Esophagus muscularis mucosa (tissue), 4 donors: ENCODE measurements around the gene KRT36. TPM values are rescaled to one million over a fixed set of nuclear protein-coding genes. Genes with fewer than 3 reads are reported as not detected.

ENCODE experiments used
- DNase-seq: peaks from one replicate; pipeline ENCODE4 v3.0.0-alpha.2; 2017; ENCODE audit errors: extremely low spot score
- H3K27ac ChIP-seq, 4 donors: fragments of 200-600 bp; sonication (generic); replicated peaks in 1 of 4; 1 replicate in 3 of 4; 2 replicates in 1 of 4; pipeline ENCODE4 v1.5.1; 2016 to 2019; ENCODE audit warnings: mild to moderate bottlenecking in 1 of 4
- H3K27me3 ChIP-seq, 4 donors: fragments of 200-600 bp; sonication (generic); one replicate each; pipeline versions ENCODE4 v1.5.1 to v1.6.0; 2016 to 2019
- H3K36me3 ChIP-seq, 4 donors: fragments of 200-600 bp; sonication (generic); one replicate each; pipeline ENCODE4 v1.5.1; 2016 to 2019
- H3K4me1 ChIP-seq, 4 donors: fragments of 200-600 bp; sonication (generic); one replicate each; pipeline ENCODE4 v1.5.1; 2016 to 2019
- H3K4me3 ChIP-seq, 4 donors: fragments of 200-600 bp; sonication (generic); 1 replicate in 2 of 4; 2 replicates in 2 of 4; pipeline ENCODE4 v1.5.1; 2016 to 2019; ENCODE audit warnings: mild to moderate bottlenecking in 4 of 4, moderate library complexity in 1 of 4
- H3K9me3 ChIP-seq, 4 donors: fragments of 200-600 bp; sonication (generic); 1 replicate in 3 of 4; 2 replicates in 1 of 4; pipeline ENCODE4 v1.5.1; 2016 to 2019
- CTCF ChIP-seq, 3 experiments: fragments of 200-600 bp in 2 of 3; fragments of 450-650 bp in 1 of 3; sonication (generic) in 2 of 3; IDR thresholded peaks; one replicate each; pipeline ENCODE4 v1.5.1; 2017 to 2019; ENCODE audit warnings: antibody characterized with exemption in 3 of 3, mild to moderate bottlenecking in 2 of 3, moderate library complexity in 1 of 3
- EP300 ChIP-seq: sonication (generic); formaldehyde crosslinking; IDR thresholded peaks from one replicate; pipeline ENCODE4 v1.6.1; 2017; ENCODE audit warnings: antibody characterized with exemption
- POLR2A ChIP-seq: fragments of 450-650 bp; IDR thresholded peaks from one replicate; pipeline ENCODE4 v1.6.1; 2017; ENCODE audit warnings: antibody characterized with exemption, moderate library complexity, mild to moderate bottlenecking, low read depth
- POLR2AphosphoS5 ChIP-seq, 2 donors: sonication (generic); formaldehyde crosslinking; IDR thresholded peaks; one replicate each; pipeline ENCODE4 v1.6.1; 2017; ENCODE audit warnings: antibody characterized with exemption in 2 of 2
- WGBS: methylation state at CpG from one replicate; pipeline ENCODE4 v1.1.5; 2018; 5-methylcytosine and 5-hydroxymethylcytosine counted together
- intact Hi-C: fragments of 100-400 bp; cut with DNase I; formaldehyde crosslinking; loops from one replicate; pipeline ENCODE4 v1.15.1; 2023
- total RNA-seq, 4 donors: library from RNA; depleted of rRNA; stranded (reverse); fragments of >200 nt; gene quantifications; one replicate each; pipeline versions ENCODE4 v1.1.0 to v1.2.1, GENCODE V29; 2016

KRT36 gene
- total RNA-seq, 4 donors from 2014 or later = not detected

GRCh38 chr17:41455236-41455635, 34.5 kb downstream of the KRT36 start:
- no peak for DNase-seq
- H3K4me1 ChIP-seq = peaks cover 0 to 24% (median 21%) of the 10 kb centered on the region in 4 donors
- no peak for TF ChIP-seq POLR2AphosphoS5 (IDR thresholded peaks at IDR 0.05)
- peaks cover 0 to 4% (median 0%) of the 10 kb centered on the region in 4 donors for H3K9me3 ChIP-seq
- no peaks in the 10 kb centered on the region for H3K36me3 ChIP-seq
- 100% methylated on average over 1 of the region's 1 CpG for WGBS
- H3K4me3 ChIP-seq = no peak overlapping the region
- no peaks in the 10 kb centered on the region for H3K27me3 ChIP-seq
- no peak overlapping the region for H3K27ac ChIP-seq
- intact Hi-C loops = no loop called here

GRCh38 chr17:41453066-41453465, 36.6 kb downstream of the KRT36 start:
- 86% methylated on average over 3 of the region's 3 CpGs for WGBS
- H3K36me3 ChIP-seq = no peaks in the 10 kb centered on the region
- peaks cover 0 to 16% (median 15%) of the 10 kb centered on the region in 4 donors for H3K4me1 ChIP-seq
- no peaks in the 10 kb centered on the region for H3K27me3 ChIP-seq
- peaks cover 0 to 4% (median 0%) of the 10 kb centered on the region in 4 donors for H3K9me3 ChIP-seq
- TF ChIP-seq POLR2AphosphoS5 (IDR thresholded peaks at IDR 0.05) (no peak), CTCF (IDR thresholded peaks at IDR 0.05) (no peak), POLR2A (no peak), EP300 (no peak)
- intact Hi-C loops = no loop called here
- no peak overlapping the region for H3K27ac ChIP-seq
- H3K4me3 ChIP-seq = no peak overlapping the region
- DNase-seq = no peak

- peaks cover 0 to 8% (median 7%) of the 10 kb centered on the region in 4 donors for H3K4me1 ChIP-seq
- WGBS = 53% methylated on average over 4 of the region's 4 CpGs
- no peak for DNase-seq
- intact Hi-C loops = no loop called here
- TF ChIP-seq CTCF (IDR thresholded peaks at IDR 0.05) (no peak), POLR2AphosphoS5 (IDR thresholded peaks at IDR 0.05) (no peak), EP300 (no peak), POLR2A (no peak)
- no peaks in the 10 kb centered on the region for H3K27me3 ChIP-seq
- H3K4me3 ChIP-seq = no peak overlapping the region
- peaks cover 0 to 4% (median 0%) of the 10 kb centered on the region in 4 donors for H3K9me3 ChIP-seq
- no peak overlapping the region for H3K27ac ChIP-seq
- H3K36me3 ChIP-seq = no peaks in the 10 kb centered on the region
These were observed 37.4 kb downstream of the KRT36 start for GRCh38 chr17:41452281-41452680.

GRCh38 chr17:41451154-41451728, 38.5 kb downstream of the KRT36 start:
- WGBS = 82% methylated on average over 2 of the region's 2 CpGs
- TF ChIP-seq POLR2A (no peak), POLR2AphosphoS5 (IDR thresholded peaks at IDR 0.05) (no peak), EP300 (no peak), CTCF (IDR thresholded peaks at IDR 0.05) (no peak)
- H3K4me3 ChIP-seq = no peak overlapping the region
- no peaks in the 10 kb centered on the region for H3K4me1 ChIP-seq
- H3K27ac ChIP-seq = no peak overlapping the region
- DNase-seq = no peak
- intact Hi-C loops = no loop called here
- H3K36me3 ChIP-seq = no peaks in the 10 kb centered on the region
- no peaks in the 10 kb centered on the region for H3K27me3 ChIP-seq
- peaks cover 0 to 4% (median 0%) of the 10 kb centered on the region in 4 donors for H3K9me3 ChIP-seq

- 86% methylated on average over 3 of the region's 6 CpGs for WGBS
- Histone ChIP-seq H3K4me3 (no peak overlapping the region), H3K9me3 (peaks cover 0 to 4% (median 0%) of the 10 kb centered on the region in 4 donors), H3K27me3 (no peaks in the 10 kb centered on the region), H3K36me3 (no peaks in the 10 kb centered on the region), H3K4me1 (no peaks in the 10 kb centered on the region), H3K27ac (no peak overlapping the region)
- intact Hi-C loops = no loop called here
- TF ChIP-seq CTCF (IDR thresholded peaks at IDR 0.05) = no peak
- TF ChIP-seq POLR2A = no peak
- no peak for TF ChIP-seq EP300
- TF ChIP-seq POLR2AphosphoS5 (IDR thresholded peaks at IDR 0.05) = no peak
- no peak for DNase-seq
These were observed 40.7 kb downstream of the KRT36 start for GRCh38 chr17:41449008-41449407.
